ENCODE measurements around the gene DNAJB1. TPM values are rescaled to one million over a fixed set of nuclear protein-coding genes. Genes with fewer than 3 reads are reported as not detected.

Gene DNAJB1
- total and polyA plus RNA-seq, 10 of the 15 experiments (the other 5 are each of a cell fraction or from before 2014, with no cell fraction given): 4.8 to 65.8 (median 34.9) TPM

- peak overlapping the region; percentile 35; the same call in 1 of the 2 replicates for H3K4me2 ChIP-seq (ENCODE audit: control insufficient read depth, insufficient read depth)
- H4K20me1 ChIP-seq (ENCODE audit: control insufficient read depth, insufficient read depth): peaks cover 3% of the 10 kb centered on the region; the same call in 1 of the 2 replicates
- FAIRE-seq: no peak
- CTCF ChIA-PET: interaction anchor here (1.0 to 2.0 kb wide), 2 partner anchors 18 to 43 kb away, joined by 5 read pairs; no protein-coding TSS in a partner anchor
- WGBS (ENCODE audit: insufficient coverage, insufficient replicate concordance, low lambda C conversion rate, missing lambda C conversion rate): 73% methylated on average over 8 of the region's 8 CpGs
- no peak for DNase-seq (ENCODE audit: low read depth, low spot score)
- H3K27ac ChIP-seq (ENCODE audit: control insufficient read depth, insufficient read depth): no peak overlapping the region
- no peak overlapping the region for H3K9ac ChIP-seq (ENCODE audit: control insufficient read depth, insufficient read depth, low read length)
- H3K79me2 ChIP-seq (ENCODE audit: control insufficient read depth, insufficient read depth, low read length): peaks cover 30% of the 10 kb centered on the region
- H3K27me3 ChIP-seq (replicated peaks in 1 of 2; ENCODE audit: control insufficient read depth in 2 of 2, insufficient read depth in 2 of 2, low read length in 1 of 2): no peaks in the 10 kb centered on the region
- no TSS peak for BruUV-seq (replicated peaks)
- no peak for ATAC-seq
- SMC1A ChIA-PET (ENCODE audit: uncharacterized antibody, unreplicated experiment): interaction anchor here (0.7 kb wide), 1 partner anchor 15 kb away, joined by 3 read pairs; no protein-coding TSS in a partner anchor
- POLR2A ChIA-PET: interaction anchor here (0.6 kb wide), 1 partner anchor 653 kb away, joined by 4 read pairs; no protein-coding TSS in a partner anchor
- RAD21 ChIA-PET (ENCODE audit: unreplicated experiment): no interaction called here
- no peaks in the 10 kb centered on the region for H3K9me3 ChIP-seq (replicated peaks; ENCODE audit: control insufficient read depth, insufficient read depth, low read length)
- in situ Hi-C loops (cut with MboI) (no loop called here), intact Hi-C loops (cut with micrococcal nuclease; ENCODE audit: unreplicated experiment) (no loop called here)
- H3K4me1 ChIP-seq (ENCODE audit: control insufficient read depth, insufficient read depth, low read length): peaks cover 9% of the 10 kb centered on the region
- H2AFZ ChIP-seq (ENCODE audit: control insufficient read depth, low read depth, low read length): no peak overlapping the region
- no peak for TF ChIP-seq EZH2 (IDR thresholded peaks at IDR 0.05; ENCODE audit: borderline replicate concordance, control insufficient read depth, low read depth, low read length)
- TF ChIP-seq POLR2A (IDR thresholded peaks at IDR 0.05; ENCODE audit: low read depth, low read length): peak; percentile 25
- TF ChIP-seq POLR2AphosphoS5 (IDR thresholded peaks at IDR 0.05; ENCODE audit: low read length): peak; percentile 21; the same call in 1 of the 2 replicates
- H3K4me3 ChIP-seq: 0 out of 2 replicates have a peak overlapping the region, but pooled peaks have one; percentile 95
- H3K36me3 ChIP-seq (ENCODE audit: control insufficient read depth in 2 of 2, insufficient read depth in 2 of 2, low read length in 1 of 2): peaks cover 3 to 12% of the 10 kb centered on the region in 2 experiments; a peak in 3 of 4 replicates
These were observed 3.9 kb downstream of the DNAJB1 start for GRCh38 chr19:14514215-14514863.

GRCh38 chr19:14512406-14512961 is 5.7 kb downstream of the DNAJB1 start:
- whole genome bisulfite sequencing (ENCODE audit: insufficient coverage, insufficient replicate concordance, low lambda C conversion rate, missing lambda C conversion rate): 100% methylated on average over 14 of the region's 14 CpGs
- Histone ChIP-seq H3K9ac (ENCODE audit: control insufficient read depth, insufficient read depth, low read length) (no peak overlapping the region), H3K27me3 (replicated peaks in 1 of 2; ENCODE audit: control insufficient read depth in 2 of 2, insufficient read depth in 2 of 2, low read length in 1 of 2) (no peaks in the 10 kb centered on the region), H3K4me3 (no peak overlapping the region), H3K4me1 (ENCODE audit: control insufficient read depth, insufficient read depth, low read length) (peaks cover 9% of the 10 kb centered on the region), H3K4me2 (ENCODE audit: control insufficient read depth, insufficient read depth) (no peak overlapping the region), H2AFZ (ENCODE audit: control insufficient read depth, low read depth, low read length) (no peak overlapping the region), H4K20me1 (ENCODE audit: control insufficient read depth, insufficient read depth) (peaks cover 3% of the 10 kb centered on the region; the same call in 1 of the 2 replicates), H3K27ac (ENCODE audit: control insufficient read depth, insufficient read depth) (no peak overlapping the region), H3K36me3 (ENCODE audit: control insufficient read depth in 2 of 2, insufficient read depth in 2 of 2, low read length in 1 of 2) (peaks cover 3 to 12% of the 10 kb centered on the region in 2 experiments; a peak in 3 of 4 replicates), H3K79me2 (ENCODE audit: control insufficient read depth, insufficient read depth, low read length) (peaks cover 23% of the 10 kb centered on the region), H3K9me3 (replicated peaks; ENCODE audit: control insufficient read depth, insufficient read depth, low read length) (no peaks in the 10 kb centered on the region)
- DNase-seq (ENCODE audit: low read depth, low spot score) (no peak), ATAC-seq (no peak), FAIRE-seq (no peak)
- in situ Hi-C loops (cut with MboI) (no loop called here), intact Hi-C loops (cut with micrococcal nuclease; ENCODE audit: unreplicated experiment) (no loop called here)
- POLR2A ChIA-PET: interaction anchor here (0.9 kb wide), 1 partner anchor 15 kb away, joined by 4 read pairs; no protein-coding TSS in a partner anchor
- CTCF ChIA-PET: interaction anchor here (0.6 kb wide), 1 partner anchor 35 kb away, joined by 4 read pairs; no protein-coding TSS in a partner anchor
- no TSS peak for BruUV-seq (replicated peaks)
- SMC1A ChIA-PET (ENCODE audit: uncharacterized antibody, unreplicated experiment): no interaction called here
- RAD21 ChIA-PET (ENCODE audit: unreplicated experiment): no interaction called here
- TF ChIP-seq, protein P1, sequence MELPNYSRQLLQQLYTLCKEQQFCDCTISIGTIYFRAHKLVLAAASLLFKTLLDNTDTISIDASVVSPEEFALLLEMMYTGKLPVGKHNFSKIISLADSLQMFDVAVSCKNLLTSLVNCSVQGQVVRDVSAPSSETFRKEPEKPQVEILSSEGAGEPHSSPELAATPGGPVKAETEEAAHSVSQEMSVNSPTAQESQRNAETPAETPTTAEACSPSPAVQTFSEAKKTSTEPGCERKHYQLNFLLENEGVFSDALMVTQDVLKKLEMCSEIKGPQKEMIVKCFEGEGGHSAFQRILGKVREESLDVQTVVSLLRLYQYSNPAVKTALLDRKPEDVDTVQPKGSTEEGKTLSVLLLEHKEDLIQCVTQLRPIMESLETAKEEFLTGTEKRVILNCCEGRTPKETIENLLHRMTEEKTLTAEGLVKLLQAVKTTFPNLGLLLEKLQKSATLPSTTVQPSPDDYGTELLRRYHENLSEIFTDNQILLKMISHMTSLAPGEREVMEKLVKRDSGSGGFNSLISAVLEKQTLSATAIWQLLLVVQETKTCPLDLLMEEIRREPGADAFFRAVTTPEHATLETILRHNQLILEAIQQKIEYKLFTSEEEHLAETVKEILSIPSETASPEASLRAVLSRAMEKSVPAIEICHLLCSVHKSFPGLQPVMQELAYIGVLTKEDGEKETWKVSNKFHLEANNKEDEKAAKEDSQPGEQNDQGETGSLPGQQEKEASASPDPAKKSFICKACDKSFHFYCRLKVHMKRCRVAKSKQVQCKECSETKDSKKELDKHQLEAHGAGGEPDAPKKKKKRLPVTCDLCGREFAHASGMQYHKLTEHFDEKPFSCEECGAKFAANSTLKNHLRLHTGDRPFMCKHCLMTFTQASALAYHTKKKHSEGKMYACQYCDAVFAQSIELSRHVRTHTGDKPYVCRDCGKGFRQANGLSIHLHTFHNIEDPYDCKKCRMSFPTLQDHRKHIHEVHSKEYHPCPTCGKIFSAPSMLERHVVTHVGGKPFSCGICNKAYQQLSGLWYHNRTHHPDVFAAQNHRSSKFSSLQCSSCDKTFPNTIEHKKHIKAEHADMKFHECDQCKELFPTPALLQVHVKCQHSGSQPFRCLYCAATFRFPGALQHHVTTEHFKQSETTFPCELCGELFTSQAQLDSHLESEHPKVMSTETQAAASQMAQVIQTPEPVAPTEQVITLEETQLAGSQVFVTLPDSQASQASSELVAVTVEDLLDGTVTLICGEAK (IDR thresholded peaks at IDR 0.05; ENCODE audit: borderline replicate concordance): no peak
- TF ChIP-seq LARP7 (IDR thresholded peaks at IDR 0.05) (no peak), FOXK2 (IDR thresholded peaks at IDR 0.05) (no peak)
- TF ChIP-seq, protein P2, sequence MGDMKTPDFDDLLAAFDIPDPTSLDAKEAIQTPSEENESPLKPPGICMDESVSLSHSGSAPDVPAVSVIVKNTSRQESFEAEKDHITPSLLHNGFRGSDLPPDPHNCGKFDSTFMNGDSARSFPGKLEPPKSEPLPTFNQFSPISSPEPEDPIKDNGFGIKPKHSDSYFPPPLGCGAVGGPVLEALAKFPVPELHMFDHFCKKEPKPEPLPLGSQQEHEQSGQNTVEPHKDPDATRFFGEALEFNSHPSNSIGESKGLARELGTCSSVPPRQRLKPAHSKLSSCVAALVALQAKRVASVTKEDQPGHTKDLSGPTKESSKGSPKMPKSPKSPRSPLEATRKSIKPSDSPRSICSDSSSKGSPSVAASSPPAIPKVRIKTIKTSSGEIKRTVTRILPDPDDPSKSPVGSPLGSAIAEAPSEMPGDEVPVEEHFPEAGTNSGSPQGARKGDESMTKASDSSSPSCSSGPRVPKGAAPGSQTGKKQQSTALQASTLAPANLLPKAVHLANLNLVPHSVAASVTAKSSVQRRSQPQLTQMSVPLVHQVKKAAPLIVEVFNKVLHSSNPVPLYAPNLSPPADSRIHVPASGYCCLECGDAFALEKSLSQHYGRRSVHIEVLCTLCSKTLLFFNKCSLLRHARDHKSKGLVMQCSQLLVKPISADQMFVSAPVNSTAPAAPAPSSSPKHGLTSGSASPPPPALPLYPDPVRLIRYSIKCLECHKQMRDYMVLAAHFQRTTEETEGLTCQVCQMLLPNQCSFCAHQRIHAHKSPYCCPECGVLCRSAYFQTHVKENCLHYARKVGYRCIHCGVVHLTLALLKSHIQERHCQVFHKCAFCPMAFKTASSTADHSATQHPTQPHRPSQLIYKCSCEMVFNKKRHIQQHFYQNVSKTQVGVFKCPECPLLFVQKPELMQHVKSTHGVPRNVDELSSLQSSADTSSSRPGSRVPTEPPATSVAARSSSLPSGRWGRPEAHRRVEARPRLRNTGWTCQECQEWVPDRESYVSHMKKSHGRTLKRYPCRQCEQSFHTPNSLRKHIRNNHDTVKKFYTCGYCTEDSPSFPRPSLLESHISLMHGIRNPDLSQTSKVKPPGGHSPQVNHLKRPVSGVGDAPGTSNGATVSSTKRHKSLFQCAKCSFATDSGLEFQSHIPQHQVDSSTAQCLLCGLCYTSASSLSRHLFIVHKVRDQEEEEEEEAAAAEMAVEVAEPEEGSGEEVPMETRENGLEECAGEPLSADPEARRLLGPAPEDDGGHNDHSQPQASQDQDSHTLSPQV (IDR thresholded peaks at IDR 0.05): no peak
